Posterior vena cava (tissue), 2 donors: ENCODE measurements around the gene KYNU. TPM values are rescaled to one million over a fixed set of nuclear protein-coding genes. Genes with fewer than 3 reads are reported as not detected.
"Not testable (repeated sequence)": the region's sequence is repeated elsewhere in the genome, so short reads cannot be mapped to it uniquely, and the experiment has no call there.

ENCODE experiments used
- DNase-seq: peaks from one replicate; pipeline ENCODE4 v3.0.0-alpha.2; 2020; ENCODE audit warnings: low spot score
- intact Hi-C, 2 donors: fragments of 100-400 bp; cut with DNase I; formaldehyde crosslinking; loops; one replicate each; pipeline versions ENCODE4 v1.14.1 to v1.14.2; 2022 to 2023
- total RNA-seq, 2 donors: library from RNA; stranded (reverse); fragmentation: NEBNext Ultra II Directional; extraction: Animal tissue kit (Norgen Biotek cat#: 25700); gene quantifications; one replicate each; pipeline ENCODE4 v1.2.1, GENCODE V29; 2021
- donor health status: DM: yes; HTN: yes; CAD: no.
- donor health status: DM: yes; HTN: yes; CAD: no.

KYNU gene
- total RNA-seq, 2 donors from 2014 or later = 3.0 to 6.9 TPM

GRCh38 chr2:142950323-142950722 is 72.9 kb downstream of the KYNU start:
- DNase-seq, intact Hi-C loops: not testable (repeated sequence)

- intact Hi-C loops = no loop called here
- no peak for DNase-seq
Measured at GRCh38 chr2:142951190-142952007, 73.9 kb downstream of the KYNU start.

- intact Hi-C loops = no loop called here
- DNase-seq = no peak
Measured at GRCh38 chr2:142952018-142952417, 74.6 kb downstream of the KYNU start.

- intact Hi-C loops = no loop called here
Measured at GRCh38 chr2:142952793-142953494, 75.5 kb downstream of the KYNU start.

GRCh38 chr2:142954493-142954892 is 77.0 kb downstream of the KYNU start:
- DNase-seq = no peak
- intact Hi-C loops = no loop called here

More at GRCh38 chr2:142952793-142953494, 75.5 kb downstream of the KYNU start:
- DNase-seq = no peak

- intact Hi-C loops = no loop called here
- DNase-seq = no peak
Measured at GRCh38 chr2:142957144-142957543, 79.7 kb downstream of the KYNU start.

- DNase-seq = no peak
- intact Hi-C loops = no loop called here
Measured at GRCh38 chr2:142961202-142961601, 83.7 kb downstream of the KYNU start.

- DNase-seq = no peak
- intact Hi-C loops = no loop called here
Measured at GRCh38 chr2:142965443-142965842, 88.0 kb downstream of the KYNU start.

GRCh38 chr2:142966284-142966683 is 88.8 kb downstream of the KYNU start:
- intact Hi-C loops = no loop called here
- DNase-seq = no peak

GRCh38 chr2:142967060-142967459 is 89.6 kb downstream of the KYNU start:
- no peak for DNase-seq
- intact Hi-C loops = no loop called here

GRCh38 chr2:142973160-142973821 is 95.8 kb downstream of the KYNU start:
- DNase-seq = no peak

GRCh38 chr2:142973822-142974207 is 96.4 kb downstream of the KYNU start:
- intact Hi-C loops = no loop called here

More at GRCh38 chr2:142973160-142973821, 95.8 kb downstream of the KYNU start:
- intact Hi-C loops = no loop called here

GRCh38 chr2:142974288-142975024 is 97.0 kb downstream of the KYNU start:
- intact Hi-C loops = no loop called here
- no peak for DNase-seq

More at GRCh38 chr2:142973822-142974207, 96.4 kb downstream of the KYNU start:
- no peak for DNase-seq

- peak; percentile 28 for DNase-seq
- intact Hi-C loops = no loop called here
Measured at GRCh38 chr2:142975239-142975638, 97.8 kb downstream of the KYNU start.

- DNase-seq = no peak
- intact Hi-C loops = no loop called here
Measured at GRCh38 chr2:142980246-142981068, 103.0 kb downstream of the KYNU start.

GRCh38 chr2:142981069-142981378 is 103.6 kb downstream of the KYNU start:
- DNase-seq = no peak
- intact Hi-C loops = no loop called here

- intact Hi-C loops = no loop called here
- DNase-seq = no peak
Measured at GRCh38 chr2:142981756-142982155, 104.3 kb downstream of the KYNU start.

- no peak for DNase-seq
- intact Hi-C loops = no loop called here
Measured at GRCh38 chr2:142983174-142983573, 105.7 kb downstream of the KYNU start.

GRCh38 chr2:142984657-142985056 is 107.2 kb downstream of the KYNU start:
- DNase-seq = no peak
- intact Hi-C loops = no loop called here
